B cell (primary cell): ENCODE measurements around the gene XYLT1. TPM values are rescaled to one million over a fixed set of nuclear protein-coding genes. Genes with fewer than 3 reads are reported as not detected.

ENCODE experiments used
- ATAC-seq: fragments of 200-7000 bp; cut with Tn5 transposase; one replicate; pipeline ENCODE4 v1.10.0; 2021; ENCODE audit warnings: low read depth, mild to moderate bottlenecking, moderate number of reproducible peaks, moderate library complexity
- CTCF ChIA-PET: fragments of 350-600 bp; sonication (Branson Sonifier 250); formaldehyde crosslinking; loops from one replicate; lab custom pipeline; 2021; ENCODE audit warnings: antibody characterized with exemption, inconsistent platforms; lab: Charles Lee
- POLR2A ChIA-PET: fragments of 350-600 bp; sonication (Branson Sonifier 250); formaldehyde crosslinking; loops from one replicate; lab custom pipeline; 2021; ENCODE audit warnings: antibody characterized with exemption; lab: Charles Lee
- DNase-seq: peaks from one replicate; pipeline ENCODE4 v3.0.0; 2013
- H2AFZ ChIP-seq: 2 replicates; pipeline ENCODE4 v1.6.1; 2012; ENCODE audit warnings: mild to moderate bottlenecking, low read depth, low read length; ENCODE audit not compliant: insufficient read depth, poor library complexity, severe bottlenecking
- H3K27ac ChIP-seq, 2 donors: 1 replicate in 1 of 2; 2 replicates in 1 of 2; pipeline ENCODE4 v1.5.1; 2012 to 2013; ENCODE audit warnings: low read length in 2 of 2, mild to moderate bottlenecking in 2 of 2, moderate library complexity in 1 of 2
- H3K27me3 ChIP-seq, 4 experiments: fragments of 200-600 bp in 1 of 4; sonication (generic) in 1 of 4; replicated peaks in 1 of 4; 1 replicate in 2 of 4; 2 replicates in 2 of 4; pipeline versions ENCODE4 v1.6.1 to v1.7.0; 2013 to 2016; ENCODE audit warnings: low read length in 3 of 4, mild to moderate bottlenecking in 2 of 4, mixed read lengths in 1 of 4, moderate library complexity in 1 of 4; ENCODE audit not compliant: insufficient read depth in 4 of 4, control insufficient read depth in 3 of 4; ENCODE audit errors: control extremely low read depth in 1 of 4
- H3K36me3 ChIP-seq, 2 experiments: replicated peaks in 1 of 2; 1 replicate in 1 of 2; 2 replicates in 1 of 2; pipeline versions ENCODE4 v1.6.1 to v1.7.1; 2013; ENCODE audit warnings: low read length in 1 of 2; ENCODE audit not compliant: insufficient read depth in 2 of 2, control insufficient read depth in 1 of 2; ENCODE audit errors: control extremely low read depth in 1 of 2, extremely low read depth in 1 of 2
- H3K4me1 ChIP-seq, 2 donors: fragments of 200-600 bp in 1 of 2; sonication (generic) in 1 of 2; 1 replicate in 1 of 2; 2 replicates in 1 of 2; pipeline versions ENCODE4 v1.5.1 to v1.6.1; 2013 to 2017; ENCODE audit warnings: low read length in 2 of 2; ENCODE audit not compliant: control insufficient read depth in 2 of 2, insufficient read depth in 2 of 2
- H3K4me2 ChIP-seq: replicated peaks from 2 replicates; pipeline ENCODE3; 2012; ENCODE audit warnings: mild to moderate bottlenecking, low read depth, low read length; ENCODE audit not compliant: poor library complexity, severe bottlenecking
- H3K4me3 ChIP-seq, 5 experiments: fragments of 200-600 bp in 1 of 5; sonication (generic) in 1 of 5; 1 replicate in 3 of 5; 2 replicates in 2 of 5; pipeline versions ENCODE4 v1.5.1 to v1.7.0; 2011 to 2016; ENCODE audit warnings: low read length in 4 of 5, mild to moderate bottlenecking in 4 of 5, low read depth in 2 of 5, control low read depth in 1 of 5, moderate library complexity in 1 of 5; ENCODE audit not compliant: insufficient read depth in 1 of 5; ENCODE audit errors: control extremely low read depth in 1 of 5, extremely low read depth in 1 of 5
- H3K79me2 ChIP-seq: fragments of 200-600 bp; sonication (generic); one replicate; pipeline ENCODE4 v1.6.0; 2016; ENCODE audit warnings: low read length; ENCODE audit not compliant: control insufficient read depth, insufficient read depth
- H3K9ac ChIP-seq: fragments of 200-600 bp; sonication (generic); 2 replicates; pipeline ENCODE4 v1.6.1; 2017; ENCODE audit warnings: mild to moderate bottlenecking, low read length, moderate library complexity
- H3K9me3 ChIP-seq, 3 donors: one replicate each; pipeline versions ENCODE4 v1.6.1 to v1.7.1; 2013; ENCODE audit warnings: low read length in 2 of 3; ENCODE audit not compliant: control insufficient read depth in 2 of 3, insufficient read depth in 1 of 3; ENCODE audit errors: control extremely low read depth in 1 of 3
- H4K20me1 ChIP-seq: 2 replicates; pipeline ENCODE4 v1.6.0; 2012; ENCODE audit warnings: mild to moderate bottlenecking, low read length; ENCODE audit not compliant: insufficient read depth, control insufficient read depth, poor library complexity, severe bottlenecking
- H3K27ac Mint-ChIP-seq: one replicate; pipeline ENCODE4 v1.8.0; 2021; ENCODE audit warnings: mixed read lengths
- H3K27me3 Mint-ChIP-seq: one replicate; pipeline ENCODE4 v1.8.0; 2021; ENCODE audit warnings: mixed read lengths
- H3K4me1 Mint-ChIP-seq: one replicate; pipeline ENCODE4 v1.8.0; 2021; ENCODE audit warnings: mixed read lengths
- H3K4me3 Mint-ChIP-seq: one replicate; pipeline ENCODE4 v1.8.0; 2021; ENCODE audit warnings: mixed read lengths
- H3K9me3 Mint-ChIP-seq: one replicate; pipeline ENCODE4 v1.8.0; 2022; ENCODE audit warnings: mixed read lengths; ENCODE audit not compliant: insufficient read depth
- CTCF ChIP-seq: fragments of 200-600 bp; IDR thresholded peaks from one replicate; pipeline ENCODE4 v1.8.0; 2022; ENCODE audit warnings: antibody characterized with exemption, mild to moderate bottlenecking
- EZH2 ChIP-seq: IDR thresholded peaks from 2 replicates; pipeline ENCODE4 v1.6.1; 2012; ENCODE audit warnings: borderline replicate concordance, low read depth, mild to moderate bottlenecking, moderate library complexity, low read length; ENCODE audit not compliant: insufficient read depth, poor library complexity, severe bottlenecking
- WGBS: methylation state at CpG from one replicate; pipeline ENCODE4 v1.1.5; 2013; ENCODE audit warnings: missing lambda C conversion rate; ENCODE audit not compliant: insufficient coverage; 5-methylcytosine and 5-hydroxymethylcytosine counted together
- intact Hi-C: fragments of 100-400 bp; cut with micrococcal nuclease; formaldehyde crosslinking; loops from one replicate; pipeline ENCODE4 v1.10.0; 2022
- polyA plus RNA-seq: library from polyadenylated mRNA; depleted of rRNA; stranded (reverse); fragments of >200 nt; gene quantifications from 2 replicates; pipeline ENCODE4 v1.2.3, GENCODE V29; 2012
- total RNA-seq, 2 donors: library from RNA; stranded (reverse); fragments of 120-200 nt in 1 of 2; gene quantifications; 1 replicate in 1 of 2; 2 replicates in 1 of 2; pipeline versions ENCODE4 v1.2.3 to v1.2.4, GENCODE V29; 2013 to 2022

XYLT1 gene
- total and polyA plus RNA-seq, 2 donors (not counting 1 experiment from before 2014, with no cell fraction given) = 8.7 to 59.6 TPM

- H3K27me3 Mint-ChIP-seq = no peaks in the 10 kb centered on the region
Observed at GRCh38 chr16:17152311-17152710, 318.4 kb downstream of the XYLT1 start.

GRCh38 chr16:17151335-17151734, 319.4 kb downstream of the XYLT1 start:
- peaks cover 0 to 12% of the 10 kb centered on the region in 2 experiments for H3K36me3 ChIP-seq
- CTCF ChIA-PET = no interaction called here
- no peak overlapping the region for H3K4me2 ChIP-seq
- H4K20me1 ChIP-seq = peaks cover 26% of the 10 kb centered on the region
- H3K27ac Mint-ChIP-seq = no peak overlapping the region
- no peak overlapping the region for H3K9ac ChIP-seq
- no peak for TF ChIP-seq CTCF
- no peaks in the 10 kb centered on the region for H3K9me3 ChIP-seq
- no peaks in the 10 kb centered on the region for H3K9me3 Mint-ChIP-seq
- DNase-seq (no peak), ATAC-seq (no peak)
- no peak overlapping the region for H3K4me3 Mint-ChIP-seq
- no peaks in the 10 kb centered on the region for H3K27me3 Mint-ChIP-seq
- H3K79me2 ChIP-seq = peaks cover 27% of the 10 kb centered on the region
- peaks cover 17 to 19% of the 10 kb centered on the region in 2 donors for H3K4me1 ChIP-seq
- 99% methylated on average over 4 of the region's 5 CpGs for WGBS
- POLR2A ChIA-PET = no interaction called here
- H3K4me1 Mint-ChIP-seq = peaks cover 16% of the 10 kb centered on the region
- intact Hi-C loops = no loop called here
- no peak overlapping the region for H2AFZ ChIP-seq
- H3K4me3 ChIP-seq = no peak overlapping the region
- no peaks in the 10 kb centered on the region for H3K27me3 ChIP-seq
- H3K27ac ChIP-seq = no peak overlapping the region

More at GRCh38 chr16:17152311-17152710, 318.4 kb downstream of the XYLT1 start:
- no peak for ATAC-seq
- Histone ChIP-seq H3K4me1 (peaks cover 17 to 19% of the 10 kb centered on the region in 2 donors), H3K27me3 (no peaks in the 10 kb centered on the region), H2AFZ (no peak overlapping the region), H3K4me3 (no peak overlapping the region), H3K9ac (no peak overlapping the region), H3K4me2 (no peak overlapping the region), H3K9me3 (no peaks in the 10 kb centered on the region), H4K20me1 (peaks cover 27% of the 10 kb centered on the region), H3K27ac (no peak overlapping the region), H3K79me2 (peaks cover 27% of the 10 kb centered on the region), H3K36me3 (peaks cover 0 to 12% of the 10 kb centered on the region in 2 experiments)
- DNase-seq = no peak
- Mint-ChIP-seq H3K27ac (no peak overlapping the region), H3K9me3 (no peaks in the 10 kb centered on the region), H3K4me1 (peaks cover 16% of the 10 kb centered on the region), H3K4me3 (no peak overlapping the region)
- intact Hi-C loops = no loop called here
- TF ChIP-seq CTCF (no peak), EZH2 (no peak)
- 98% methylated on average over 6 of the region's 7 CpGs for WGBS
- POLR2A ChIA-PET = no interaction called here
- CTCF ChIA-PET = no interaction called here
